ENCODE data around the gene KDM3B.

GRCh38 chr5:138305797-138306196 is 46.7 kb upstream of the KDM3B start:
- TF ChIP-seq FOXM1 (IDR thresholded peaks at IDR 0.05; ENCODE audit: borderline replicate concordance, low read depth) = no peak
- TF ChIP-seq EP300 (IDR thresholded peaks at IDR 0.05; ENCODE audit: borderline replicate concordance) = no peak
- no peak for TF ChIP-seq REST (IDR thresholded peaks at IDR 0.05; ENCODE audit: low read depth)
- TF ChIP-seq RAD21 (IDR thresholded peaks at IDR 0.05; ENCODE audit: low read depth) = no peak
- no peak for TF ChIP-seq YY1 (IDR thresholded peaks at IDR 0.05; ENCODE audit: low read depth)
- TF ChIP-seq EGR1 (IDR thresholded peaks at IDR 0.05) = no peak

All from Ishikawa (cell line).